ENCODE measurements around the gene ANO5.

ANO5 gene, protein sequence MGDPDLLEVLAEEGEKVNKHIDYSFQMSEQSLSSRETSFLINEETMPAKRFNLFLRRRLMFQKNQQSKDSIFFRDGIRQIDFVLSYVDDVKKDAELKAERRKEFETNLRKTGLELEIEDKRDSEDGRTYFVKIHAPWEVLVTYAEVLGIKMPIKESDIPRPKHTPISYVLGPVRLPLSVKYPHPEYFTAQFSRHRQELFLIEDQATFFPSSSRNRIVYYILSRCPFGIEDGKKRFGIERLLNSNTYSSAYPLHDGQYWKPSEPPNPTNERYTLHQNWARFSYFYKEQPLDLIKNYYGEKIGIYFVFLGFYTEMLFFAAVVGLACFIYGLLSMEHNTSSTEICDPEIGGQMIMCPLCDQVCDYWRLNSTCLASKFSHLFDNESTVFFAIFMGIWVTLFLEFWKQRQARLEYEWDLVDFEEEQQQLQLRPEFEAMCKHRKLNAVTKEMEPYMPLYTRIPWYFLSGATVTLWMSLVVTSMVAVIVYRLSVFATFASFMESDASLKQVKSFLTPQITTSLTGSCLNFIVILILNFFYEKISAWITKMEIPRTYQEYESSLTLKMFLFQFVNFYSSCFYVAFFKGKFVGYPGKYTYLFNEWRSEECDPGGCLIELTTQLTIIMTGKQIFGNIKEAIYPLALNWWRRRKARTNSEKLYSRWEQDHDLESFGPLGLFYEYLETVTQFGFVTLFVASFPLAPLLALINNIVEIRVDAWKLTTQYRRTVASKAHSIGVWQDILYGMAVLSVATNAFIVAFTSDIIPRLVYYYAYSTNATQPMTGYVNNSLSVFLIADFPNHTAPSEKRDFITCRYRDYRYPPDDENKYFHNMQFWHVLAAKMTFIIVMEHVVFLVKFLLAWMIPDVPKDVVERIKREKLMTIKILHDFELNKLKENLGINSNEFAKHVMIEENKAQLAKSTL

DNA sequence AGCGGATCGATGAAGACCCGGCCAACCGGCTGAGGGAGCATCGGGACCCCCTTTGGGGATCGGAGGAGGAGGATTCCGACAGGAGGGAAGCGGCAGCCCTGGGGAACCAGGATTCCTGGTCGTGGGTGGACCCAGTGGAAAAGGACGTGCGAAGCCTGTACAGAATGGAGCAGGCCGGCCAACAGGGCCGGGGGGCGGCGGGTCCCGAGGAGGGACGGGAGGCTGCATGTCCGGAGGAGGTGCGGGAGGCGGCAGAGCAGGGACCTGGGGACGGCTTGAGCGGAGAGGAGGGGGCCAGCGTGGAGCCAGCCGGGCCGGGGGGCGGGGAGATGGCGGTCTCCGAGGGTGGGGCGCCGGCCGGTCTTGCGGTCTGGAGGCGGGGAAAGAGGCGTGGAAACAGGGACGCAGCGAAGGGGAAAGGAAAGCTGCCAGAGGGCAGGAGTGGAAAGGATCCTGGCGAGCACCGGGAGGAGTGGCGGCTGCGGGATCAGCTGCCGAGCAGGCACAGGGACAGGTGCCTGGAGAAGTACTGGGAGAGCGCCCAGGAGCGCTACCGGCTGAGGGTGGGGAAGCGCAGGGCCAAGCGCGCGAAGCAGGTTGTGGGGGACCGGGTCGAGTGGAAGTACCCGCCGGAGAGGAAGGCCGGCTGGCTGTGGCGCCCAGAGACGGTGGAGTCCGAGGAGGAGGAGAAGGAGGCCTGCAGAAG is at the start of gene ANO5:
Gene ANO5, plus strand, starts transcription at position 444 of the 706 bp plus-strand sequence. CDS start 408 bp downstream, outside the sequence.
- no peak for DNase-seq (ENCODE audit: low read depth in 2 of 2)

DNA sequence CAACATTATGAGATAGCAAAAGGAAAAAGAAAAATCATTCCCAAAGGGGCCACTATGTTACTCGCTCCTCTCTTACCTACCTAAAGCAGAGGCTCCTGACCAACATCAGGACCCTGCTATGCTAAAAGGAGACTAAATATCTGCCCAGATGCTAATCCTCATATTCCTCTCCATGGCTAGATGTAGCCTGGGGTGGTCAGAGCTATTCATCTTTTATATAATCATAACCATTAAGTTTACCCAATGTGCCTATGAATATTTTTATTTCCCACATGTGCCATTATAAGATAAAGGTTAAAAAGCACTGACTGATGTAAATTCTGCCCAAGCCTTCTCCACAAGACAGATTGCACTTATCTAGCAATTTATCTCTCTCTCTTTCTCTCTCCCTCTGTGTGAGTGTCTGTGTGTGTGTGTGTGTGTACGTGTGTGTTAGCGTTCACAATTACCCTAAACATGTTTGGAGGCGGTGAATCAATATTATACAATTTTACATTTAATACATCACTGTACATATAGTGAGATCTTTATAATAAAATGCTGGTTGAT is 41.2 kb upstream of the ANO5 start:
- DNase-seq (ENCODE audit: low read depth in 2 of 2): no peak

DNA sequence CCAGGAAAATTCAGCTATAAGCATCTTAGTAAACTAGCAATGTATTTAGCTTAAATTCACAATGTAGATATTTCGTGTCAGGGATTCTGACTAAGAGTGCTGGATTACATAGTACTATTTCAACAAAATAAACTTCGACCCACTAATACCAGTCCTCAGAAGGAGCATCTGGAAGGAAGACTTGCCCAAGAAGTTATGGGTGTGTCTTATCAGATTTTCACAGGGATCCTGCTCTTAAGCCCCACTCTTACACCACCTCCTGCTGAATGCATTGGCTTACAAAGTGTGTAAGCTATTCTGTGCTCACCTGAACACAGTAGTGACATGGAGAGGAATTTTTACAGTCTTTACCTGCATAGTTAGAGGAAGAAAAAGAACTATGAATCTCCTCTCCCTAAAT is 35.4 kb upstream of the ANO5 start:
- no peak for DNase-seq (ENCODE audit: low read depth in 2 of 2)

DNA sequence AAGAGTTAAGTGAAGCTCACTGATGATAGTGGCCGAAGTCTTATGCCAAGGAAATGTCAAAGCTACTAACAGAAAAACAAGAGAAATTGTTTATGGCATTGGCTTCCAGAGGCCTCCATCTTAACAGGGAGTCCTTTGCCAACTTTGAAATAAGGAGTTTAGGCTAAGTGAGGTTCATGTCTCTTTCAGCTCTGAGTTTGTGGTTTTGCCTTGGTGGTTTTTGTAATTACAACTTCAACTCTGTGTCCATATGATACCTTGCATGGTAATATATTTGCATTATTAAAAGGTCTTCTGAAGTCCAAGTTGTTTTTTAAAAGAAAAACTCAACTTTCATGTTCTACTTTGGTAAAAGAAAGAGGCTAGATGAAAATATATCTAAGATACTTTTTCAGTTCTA is 31.4 kb upstream of the ANO5 start:
- no peak for DNase-seq (ENCODE audit: low read depth in 2 of 2)

DNA sequence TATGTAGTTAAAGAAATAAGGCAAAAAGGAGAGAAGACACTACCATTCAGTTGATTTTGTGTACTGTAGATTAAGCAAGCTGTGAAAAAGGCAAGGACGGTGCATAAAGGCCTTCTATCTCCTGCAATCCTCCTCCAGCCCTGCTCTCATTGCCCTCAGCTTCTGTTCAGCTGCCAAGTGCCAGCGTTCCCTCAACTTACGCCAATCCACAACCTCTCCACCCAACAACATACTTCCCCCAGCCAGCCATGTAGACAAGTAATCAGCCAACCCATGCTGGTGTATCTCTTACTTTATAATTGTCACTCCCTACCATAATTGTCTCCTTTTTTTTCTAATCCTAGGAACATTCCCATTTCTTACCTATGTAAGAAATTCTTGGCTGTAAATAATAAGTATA is 30.1 kb upstream of the ANO5 start:
- DNase-seq (ENCODE audit: low read depth in 2 of 2): no peak

DNA sequence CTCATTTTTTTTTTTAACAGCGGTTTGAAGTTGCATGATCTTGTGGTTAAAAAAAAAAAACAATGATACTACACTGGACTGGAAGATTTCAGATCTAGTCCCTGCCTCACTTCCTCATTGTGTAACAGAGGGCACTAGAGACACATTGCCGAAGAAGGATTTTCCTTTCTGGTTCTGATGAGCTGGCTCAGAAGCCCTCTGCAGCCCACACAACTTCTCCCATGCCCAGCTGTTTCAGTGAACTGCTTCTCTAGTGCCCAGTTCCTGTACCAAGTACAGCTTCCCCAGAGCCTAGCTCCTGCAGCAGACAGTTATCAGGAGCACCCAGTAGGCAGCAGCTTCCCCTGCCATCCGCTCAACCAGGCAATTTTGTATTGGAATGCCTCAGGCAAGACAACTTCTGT is 29.5 kb upstream of the ANO5 start:
- no peak for DNase-seq (ENCODE audit: low read depth in 2 of 2)

DNA sequence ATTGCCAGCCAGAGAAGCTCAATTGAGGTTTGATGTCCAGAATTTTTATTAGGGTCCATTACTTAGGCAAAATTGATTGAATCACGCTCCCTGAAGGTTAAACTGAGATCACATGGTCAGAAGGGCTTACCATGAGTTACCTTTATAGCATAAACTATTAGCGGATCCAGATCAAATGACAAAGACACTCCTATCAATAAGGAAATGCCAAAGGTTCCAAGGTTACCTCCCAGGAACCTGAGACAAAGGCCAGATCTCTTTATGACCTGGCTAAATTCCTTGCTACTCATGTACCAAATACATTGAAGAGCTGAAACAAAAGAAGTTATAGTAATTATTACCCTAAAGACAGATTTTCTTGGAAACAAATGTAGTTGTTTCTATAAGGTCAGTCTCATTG is 27.8 kb upstream of the ANO5 start:
- DNase-seq (ENCODE audit: low read depth in 2 of 2): no peak

DNA sequence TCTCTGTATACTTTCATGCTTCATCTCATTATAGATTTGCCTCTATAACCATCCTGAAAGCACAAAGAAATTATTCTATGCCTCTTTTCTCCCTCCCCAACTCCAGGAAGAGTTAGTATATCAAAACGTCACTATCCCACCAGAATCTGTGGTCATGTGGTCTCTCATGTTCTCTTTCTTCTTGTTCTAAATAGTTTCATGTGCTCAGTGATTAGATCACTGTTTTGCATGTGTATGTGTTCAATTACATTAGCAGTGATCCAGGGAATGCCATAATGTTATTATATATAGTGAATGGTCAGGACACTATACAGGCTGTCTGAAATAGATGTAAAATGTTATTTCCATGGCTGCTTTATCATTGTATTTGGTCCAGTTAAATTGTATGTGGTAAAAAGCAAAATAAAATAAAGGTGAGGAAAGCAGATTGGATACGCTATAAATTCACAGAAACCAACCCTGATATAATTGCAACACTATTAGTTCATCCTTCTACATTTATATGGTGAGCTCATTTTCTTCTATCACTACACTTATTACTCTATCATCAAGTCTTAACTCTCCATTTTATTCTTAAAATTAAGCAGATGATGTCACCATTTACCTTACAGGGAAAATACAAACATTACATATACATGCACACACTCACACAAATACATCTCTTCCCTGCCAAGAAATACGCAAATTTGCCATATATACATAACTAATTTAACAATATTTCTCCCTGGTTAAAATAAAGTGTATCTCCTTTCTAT is 26.9 kb upstream of the ANO5 start:
- DNase-seq (ENCODE audit: low read depth in 2 of 2): no peak

DNA sequence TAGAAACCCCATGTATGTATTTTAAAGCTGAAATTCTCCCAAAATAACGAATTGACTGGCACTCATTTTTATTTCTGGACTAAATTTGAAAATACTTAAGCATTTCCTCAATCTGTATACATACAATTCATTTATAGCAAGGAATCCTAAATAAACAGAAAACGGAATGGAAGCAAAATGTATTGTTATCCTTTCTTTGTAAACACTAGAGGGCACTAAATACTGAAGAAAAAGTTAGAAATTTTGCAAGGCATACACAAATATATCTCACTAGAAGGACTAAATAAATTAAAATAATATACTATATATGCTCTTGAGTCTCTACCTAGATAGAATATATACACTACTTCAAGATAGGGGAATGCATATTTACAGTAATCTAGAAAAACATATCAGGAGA is 23.1 kb upstream of the ANO5 start:
- DNase-seq (ENCODE audit: low read depth in 2 of 2): no peak

DNA sequence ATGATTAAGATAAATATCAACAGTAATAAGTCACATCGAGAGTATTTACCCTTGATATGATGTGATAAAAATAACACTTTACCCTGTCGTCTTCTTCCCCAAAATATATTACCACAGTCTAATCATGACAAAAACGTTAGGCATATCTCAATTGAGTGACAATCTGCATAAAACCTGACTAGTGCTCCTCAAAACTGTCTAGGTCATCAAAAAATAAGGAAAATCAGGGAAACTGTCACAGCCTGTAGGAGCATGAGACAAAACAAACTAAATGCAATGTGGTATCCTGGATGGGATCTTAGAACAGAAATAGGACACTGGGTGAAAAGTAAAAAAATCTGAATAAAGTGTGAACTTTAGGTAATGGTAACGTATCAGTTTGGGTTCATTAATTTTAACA is 19.4 kb upstream of the ANO5 start:
- no peak for DNase-seq (ENCODE audit: low read depth in 2 of 2)

DNA sequence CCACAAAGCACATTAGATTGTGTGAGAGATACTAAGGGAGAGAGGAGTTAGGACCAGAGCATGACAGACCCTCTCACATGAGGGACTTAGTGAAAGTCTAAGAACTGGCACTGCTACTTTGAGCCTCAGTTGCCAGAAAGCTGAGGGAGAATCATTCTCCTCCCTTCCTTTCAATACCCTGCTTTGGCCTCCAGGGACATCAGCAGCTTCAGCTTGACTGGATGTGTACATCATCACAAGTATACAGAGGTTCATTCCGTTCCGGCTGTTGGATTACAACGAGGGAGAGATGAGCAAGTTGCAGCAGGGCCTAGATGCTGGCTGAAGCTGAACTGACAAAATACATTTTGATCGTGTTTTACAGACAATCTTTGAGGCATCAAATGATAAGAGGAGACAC is 15.7 kb upstream of the ANO5 start:
- DNase-seq (ENCODE audit: low read depth in 2 of 2): no peak

DNA sequence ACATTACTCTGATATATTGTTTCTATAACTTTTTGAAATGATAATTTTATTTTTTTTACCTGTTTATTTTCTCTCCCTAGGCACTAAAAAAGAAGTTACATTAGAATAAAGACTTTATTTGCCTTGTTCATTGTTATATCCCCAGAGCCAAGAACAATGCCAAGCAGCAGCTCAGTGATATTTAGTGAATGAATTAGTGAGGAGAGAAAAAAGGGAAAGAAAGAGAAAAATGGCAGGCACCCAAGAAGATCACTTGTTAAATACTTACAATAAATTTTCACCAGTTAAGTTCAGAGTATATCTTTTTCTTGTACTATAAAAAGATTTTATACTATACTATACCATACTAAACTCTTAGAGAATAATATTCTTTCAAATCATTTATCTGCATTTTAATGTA is 13.3 kb upstream of the ANO5 start:
- no peak for DNase-seq (ENCODE audit: low read depth in 2 of 2)

DNA sequence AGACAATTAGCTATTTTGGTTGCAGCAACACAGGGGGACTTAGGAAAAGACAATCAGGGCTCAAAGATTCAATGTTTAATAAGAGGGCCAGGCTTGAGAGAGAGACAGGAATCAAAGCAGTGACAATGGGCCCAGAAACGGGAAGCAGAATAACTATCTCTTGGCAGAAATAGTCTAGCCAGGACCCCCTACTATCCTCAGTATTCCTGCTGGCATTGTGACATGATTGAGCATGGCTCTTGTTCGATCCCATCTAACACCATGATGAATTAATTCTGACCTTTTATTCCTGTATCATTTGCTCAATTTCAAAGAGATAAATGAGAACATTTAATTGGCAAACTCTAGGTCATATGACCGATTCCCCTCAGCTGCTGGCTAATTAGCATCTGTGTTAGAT is 12.8 kb upstream of the ANO5 start:
- DNase-seq (ENCODE audit: low read depth in 2 of 2): no peak

DNA sequence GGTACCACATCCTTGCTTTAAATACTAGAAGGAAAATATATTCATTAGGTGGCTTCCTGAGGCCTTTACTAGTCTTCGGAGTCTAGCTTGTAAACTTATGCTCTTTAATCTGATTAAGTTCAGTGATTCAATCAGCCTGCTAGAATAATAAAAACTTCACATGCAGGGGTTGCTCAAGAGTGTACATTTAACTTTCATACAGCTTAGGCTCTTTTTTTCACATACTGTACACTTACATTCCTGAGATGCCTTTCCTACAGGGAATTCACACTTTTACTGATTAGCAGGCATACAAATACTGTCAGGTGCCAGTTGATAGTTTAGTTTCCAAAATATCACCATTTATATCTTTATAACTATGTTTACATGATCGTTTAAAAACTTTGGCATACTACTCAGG is 3.2 kb upstream of the ANO5 start:
- no peak for DNase-seq (ENCODE audit: low read depth in 2 of 2)

DNA sequence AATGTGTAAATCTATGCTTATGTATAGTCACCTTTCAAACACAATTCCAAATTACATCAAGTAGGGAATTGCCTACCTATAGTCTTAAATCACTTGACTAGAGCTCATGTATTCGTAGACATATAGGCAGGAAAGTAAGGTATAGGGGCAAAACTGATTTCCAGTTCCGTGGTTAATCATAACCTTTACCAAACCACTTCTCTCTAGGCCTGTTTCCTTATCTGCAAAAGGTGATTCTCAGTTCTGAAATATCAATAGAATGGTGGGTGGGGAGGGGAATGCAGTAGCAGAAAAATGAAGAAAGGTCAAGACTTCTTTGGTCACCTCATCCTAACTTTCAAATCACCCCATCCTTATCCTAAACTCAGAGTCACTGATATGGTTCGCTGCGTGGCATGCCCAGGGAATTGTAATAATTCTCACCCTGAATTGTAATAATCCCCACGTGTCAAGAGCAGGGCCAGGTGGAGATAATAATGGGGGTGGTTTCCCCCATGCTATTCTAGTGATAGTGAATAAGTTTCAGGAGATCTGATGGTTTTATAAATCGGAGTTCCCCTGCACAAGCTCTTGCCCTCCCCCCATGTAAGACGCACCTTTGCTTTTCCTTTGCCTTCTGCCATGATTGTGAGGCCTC is 1.9 kb upstream of the ANO5 start:
- DNase-seq (ENCODE audit: low read depth in 2 of 2): no peak

DNA sequence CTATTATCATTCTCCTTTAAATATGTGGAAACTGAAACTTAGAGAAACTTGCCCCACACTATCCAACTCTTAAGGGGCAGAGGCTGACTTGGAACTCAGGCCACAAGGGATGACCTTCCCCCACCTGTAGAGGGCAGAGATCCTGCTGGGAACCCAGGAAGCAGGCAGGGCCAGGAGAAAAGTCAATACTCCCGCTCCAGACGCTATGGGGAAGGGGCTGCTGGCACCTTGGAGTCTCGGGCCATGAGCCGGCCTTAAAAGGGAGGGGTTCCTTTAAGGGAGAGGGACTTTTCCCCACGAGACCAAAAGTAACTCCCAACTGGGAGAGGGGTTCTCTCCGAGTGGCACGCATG is 620 bp upstream of the ANO5 start:
- DNase-seq (ENCODE audit: low read depth in 2 of 2): no peak

DNA sequence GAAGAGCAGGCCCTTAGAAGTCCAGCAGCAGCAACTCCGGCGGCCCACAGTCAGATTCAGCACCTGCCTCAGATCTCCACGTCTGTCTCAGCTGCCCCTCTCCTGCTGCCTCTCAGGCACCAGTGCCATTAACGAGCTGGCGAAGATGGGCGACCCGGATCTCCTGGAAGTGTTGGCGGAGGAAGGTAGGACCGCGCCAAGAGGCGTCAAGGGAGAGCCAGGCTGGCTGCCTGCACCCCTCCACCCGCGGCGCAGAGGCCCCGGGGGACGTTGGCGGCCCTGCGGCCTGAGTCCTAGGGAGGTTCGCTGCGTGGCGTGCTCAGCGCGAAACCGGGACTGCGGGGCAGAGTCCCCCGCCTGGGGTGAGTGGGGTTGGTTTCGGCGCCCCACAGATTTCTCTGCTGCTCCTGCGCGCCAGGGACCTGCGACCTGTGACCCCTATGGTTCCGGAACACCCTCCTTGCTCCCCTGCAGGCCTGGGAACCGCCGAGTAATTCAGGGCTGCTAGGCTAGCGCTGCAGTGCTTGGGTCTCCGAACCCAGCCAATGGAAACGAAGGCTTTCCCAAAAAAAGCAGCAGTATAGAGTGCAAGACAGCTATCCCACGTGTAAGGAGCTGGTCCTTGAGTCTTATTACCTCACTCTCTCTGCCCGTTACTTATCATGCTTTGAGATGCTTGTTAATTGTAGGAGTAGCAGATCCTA is 615 bp downstream of the ANO5 start:
- no peak for DNase-seq (ENCODE audit: low read depth in 2 of 2)

DNA sequence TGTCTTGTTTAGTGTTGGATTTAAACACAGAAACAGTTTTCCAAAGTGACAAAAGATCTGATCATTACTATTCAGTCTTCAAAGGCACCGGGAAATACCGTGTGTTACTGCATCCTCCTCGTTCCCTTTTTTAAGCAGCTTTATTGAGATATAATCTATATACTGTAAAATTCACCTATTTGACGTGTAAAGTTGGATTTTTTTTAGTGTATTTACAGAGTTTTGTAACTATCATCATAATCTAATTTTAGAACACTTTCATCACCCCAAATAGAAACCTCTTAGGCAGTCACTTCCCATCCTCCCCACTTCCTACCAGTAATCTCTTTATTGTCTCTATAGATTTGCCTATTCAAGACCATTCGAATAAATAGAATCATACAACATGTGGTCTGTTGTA is 1.4 kb downstream of the ANO5 start:
- no peak for DNase-seq (ENCODE audit: low read depth in 2 of 2)

DNA sequence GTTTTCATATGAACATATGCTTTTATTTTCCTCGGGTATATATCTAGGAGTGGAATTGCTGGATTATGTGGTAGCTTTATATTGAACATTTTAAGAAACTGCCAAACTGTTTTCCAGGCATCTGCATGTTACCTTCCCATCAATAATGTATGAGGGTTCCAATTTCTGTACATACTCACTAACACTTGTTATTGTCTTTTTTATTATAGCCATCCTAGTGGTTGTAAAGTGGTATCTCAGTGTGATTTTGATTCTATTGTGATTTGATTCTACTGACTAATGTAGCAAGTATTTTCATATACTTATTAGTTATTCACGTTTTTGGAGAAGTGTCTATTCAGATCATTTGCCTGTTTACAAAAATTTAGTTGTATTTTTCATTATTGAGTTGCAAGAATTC is 2.0 kb downstream of the ANO5 start:
- no peak for DNase-seq (ENCODE audit: low read depth in 2 of 2)

Data from stimulated activated CD8-positive, alpha-beta memory T cell treated with anti-CD3 and anti-CD28 coated beads, Interleukin-2, amount 100 ng/mL, for 1 hour (primary cell).